Transverse colon (tissue), 3 donors: ENCODE measurements around the gene NOTCH3.

Experiments used
- CTCF ChIP-seq, 5 experiments: fragments of 200-600 bp in 3 of 5; fragments of 450-650 bp in 2 of 5; sonication (generic) in 3 of 5; IDR thresholded peaks; 1 replicate in 2 of 5; 2 replicates in 3 of 5; pipeline ENCODE4 v1.5.1; 2016 to 2017; ENCODE audit warnings: antibody characterized with exemption in 5 of 5, inconsistent platforms in 3 of 5, mild to moderate bottlenecking in 2 of 5, moderate library complexity in 1 of 5
- POLR2A ChIP-seq: fragments of 450-650 bp; IDR thresholded peaks from one replicate; pipeline ENCODE4 v1.6.1; 2016; ENCODE audit warnings: antibody characterized with exemption, mild to moderate bottlenecking, moderate library complexity

GRCh38 chr19:15175609-15176008, 25.2 kb downstream of the NOTCH3 start:
- TF ChIP-seq CTCF (IDR thresholded peaks at IDR 0.05) = no peak
- no peak for TF ChIP-seq POLR2A
